GM18907 (cell line): Measurements from ENCODE around the gene BAIAP2.

Experiments
- ATAC-seq: cut with Tn5 transposase; IDR thresholded peaks from one replicate; pipeline ENCODE4 v1.9.1; 2021; ENCODE audit warnings: mild to moderate bottlenecking, moderate library complexity; ENCODE audit not compliant: unreplicated experiment

BAIAP2 gene

GRCh38 chr17:81050645-81051625, 16.0 kb downstream of the BAIAP2 start:
- ATAC-seq: no peak

GRCh38 chr17:81052199-81052997, 17.4 kb downstream of the BAIAP2 start:
- no peak for ATAC-seq

GRCh38 chr17:81053041-81053970, 18.4 kb downstream of the BAIAP2 start:
- no peak for ATAC-seq

GRCh38 chr17:81054308-81054707, 19.4 kb downstream of the BAIAP2 start:
- no peak for ATAC-seq

GRCh38 chr17:81054881-81055370, 20.0 kb downstream of the BAIAP2 start:
- ATAC-seq: no peak

- no peak for ATAC-seq
Observed at GRCh38 chr17:81056312-81056711, 21.4 kb downstream of the BAIAP2 start.

GRCh38 chr17:81057079-81057730, 22.3 kb downstream of the BAIAP2 start:
- ATAC-seq: no peak

- ATAC-seq: no peak
Observed at GRCh38 chr17:81057777-81058176, 22.8 kb downstream of the BAIAP2 start.

- ATAC-seq: no peak
Observed at GRCh38 chr17:81058263-81058871, 23.4 kb downstream of the BAIAP2 start.

GRCh38 chr17:81059026-81059425, 24.1 kb downstream of the BAIAP2 start:
- no peak for ATAC-seq

- no peak for ATAC-seq
Observed at GRCh38 chr17:81060416-81060815, 25.5 kb downstream of the BAIAP2 start.

GRCh38 chr17:81061027-81061735, 26.2 kb downstream of the BAIAP2 start:
- no peak for ATAC-seq

- no peak for ATAC-seq
Observed at GRCh38 chr17:81062014-81062780, 27.2 kb downstream of the BAIAP2 start.

GRCh38 chr17:81063106-81064093, 28.4 kb downstream of the BAIAP2 start:
- ATAC-seq: no peak

GRCh38 chr17:81064678-81065475, 29.9 kb downstream of the BAIAP2 start:
- ATAC-seq: no peak

GRCh38 chr17:81065500-81065899, 30.5 kb downstream of the BAIAP2 start:
- ATAC-seq: no peak
